ENCODE results near the gene ARHGEF17.
A peak's percentile ranks its signal among the peaks of the same experiment; 100 is the strongest.
"Not testable (repeated sequence)": the region's sequence is repeated elsewhere in the genome, so short reads cannot be mapped to it uniquely, and the experiment has no call there.

ARHGEF17 gene

DNA sequence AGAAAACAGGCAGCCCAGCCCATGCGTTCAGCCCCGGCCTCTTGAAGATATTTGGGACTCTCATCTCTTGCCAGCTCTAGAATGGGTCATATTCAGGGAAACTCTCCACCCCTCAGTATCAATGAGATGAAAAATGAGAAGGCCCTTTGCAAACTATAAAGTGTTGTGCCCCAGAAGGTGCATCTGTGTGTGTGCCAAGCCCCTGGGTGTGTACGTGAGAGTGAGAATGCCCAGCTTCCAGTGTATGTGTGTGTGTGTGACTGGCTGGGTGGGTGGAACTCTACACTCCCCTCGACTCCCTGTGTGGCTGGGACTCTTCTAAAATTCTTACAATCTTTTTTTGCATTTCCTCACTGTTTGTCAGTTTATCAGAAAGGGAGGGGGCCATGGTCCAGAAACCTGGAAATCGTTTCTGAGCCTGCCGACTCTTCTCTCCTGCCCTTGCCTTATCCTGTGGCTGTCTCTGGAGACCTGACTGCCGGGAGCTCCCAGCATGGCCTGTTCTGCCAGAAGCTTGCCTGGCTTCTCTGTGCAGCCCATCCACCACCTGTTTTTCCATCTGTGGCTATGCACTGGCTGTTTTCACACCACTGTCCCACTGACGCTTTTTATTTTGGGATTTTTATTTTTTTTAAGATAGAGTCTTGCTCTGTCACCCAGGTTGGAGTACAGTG lies 34.7 kb upstream of the ARHGEF17 start:
- DNase-seq = no peak

DNA sequence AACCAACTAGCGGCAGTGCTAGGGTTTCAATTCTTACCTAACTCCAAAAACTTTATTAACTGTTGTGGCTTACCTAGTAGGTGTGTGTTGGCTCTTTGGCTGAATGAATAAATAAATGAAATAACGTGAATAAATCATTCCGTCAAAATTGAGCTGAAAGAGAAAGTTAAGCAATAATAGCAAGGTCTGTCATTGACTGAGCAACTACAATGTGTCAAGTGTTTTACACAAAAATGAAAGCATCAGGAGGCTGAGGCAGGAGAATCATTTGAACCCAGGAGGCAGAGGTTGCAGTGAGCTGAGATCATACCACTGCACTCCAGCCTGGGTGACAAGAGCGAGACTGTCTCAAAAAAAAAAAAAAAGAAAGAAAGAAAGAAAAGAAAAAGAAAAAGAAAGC lies 33.9 kb upstream of the ARHGEF17 start:
- not testable (repeated sequence) for DNase-seq

DNA sequence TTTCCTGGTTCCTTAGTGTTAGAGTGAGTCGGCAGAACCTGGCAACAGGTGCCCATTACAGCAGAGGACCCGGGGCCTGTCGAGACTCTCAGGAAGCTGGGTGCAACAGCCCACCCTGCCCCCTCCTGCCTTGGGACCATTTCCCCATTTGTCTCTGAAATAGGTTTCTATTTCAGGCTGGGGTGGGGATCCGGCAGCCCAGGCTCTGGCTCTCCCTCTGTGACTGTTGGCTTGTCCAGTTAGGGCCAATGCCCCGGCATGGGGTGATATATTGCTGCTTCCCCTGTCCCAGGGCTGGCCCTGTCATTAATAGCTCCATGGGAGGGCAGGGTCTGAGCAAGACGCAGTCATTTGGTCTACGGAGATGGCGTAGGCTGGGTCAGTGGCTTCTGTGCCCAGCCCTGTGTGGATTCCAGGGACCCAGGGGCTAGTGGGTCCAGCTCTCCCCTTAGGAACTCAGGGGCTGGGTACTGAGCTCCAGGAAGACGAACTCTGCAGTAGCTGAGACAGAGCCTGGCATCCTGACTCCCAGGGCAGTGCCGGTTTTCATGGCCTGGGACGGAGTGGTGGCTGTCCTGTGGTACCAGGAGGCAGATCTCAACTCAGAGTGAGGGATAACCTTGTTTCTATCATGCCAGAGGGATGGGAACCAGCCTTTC lies 33.2 kb upstream of the ARHGEF17 start:
- no peak for DNase-seq

DNA sequence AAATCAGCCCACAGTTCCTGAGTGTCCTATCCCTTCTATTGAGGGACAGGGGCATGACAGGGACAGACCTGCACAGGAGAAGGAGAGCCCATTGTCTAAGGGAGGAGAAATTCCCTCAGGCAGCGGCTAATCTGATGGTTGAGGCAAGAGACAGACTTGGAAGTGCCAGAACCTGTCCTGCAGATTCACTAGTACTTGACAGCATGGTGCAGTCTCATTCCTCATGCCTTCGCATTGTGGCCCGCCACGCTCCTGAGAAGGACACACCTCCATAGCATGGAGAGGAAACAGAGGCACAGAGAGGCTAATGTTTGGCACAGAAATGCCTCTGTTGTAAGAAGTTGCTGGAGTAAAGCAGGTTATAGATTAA lies 32.7 kb upstream of the ARHGEF17 start:
- DNase-seq = no peak

DNA sequence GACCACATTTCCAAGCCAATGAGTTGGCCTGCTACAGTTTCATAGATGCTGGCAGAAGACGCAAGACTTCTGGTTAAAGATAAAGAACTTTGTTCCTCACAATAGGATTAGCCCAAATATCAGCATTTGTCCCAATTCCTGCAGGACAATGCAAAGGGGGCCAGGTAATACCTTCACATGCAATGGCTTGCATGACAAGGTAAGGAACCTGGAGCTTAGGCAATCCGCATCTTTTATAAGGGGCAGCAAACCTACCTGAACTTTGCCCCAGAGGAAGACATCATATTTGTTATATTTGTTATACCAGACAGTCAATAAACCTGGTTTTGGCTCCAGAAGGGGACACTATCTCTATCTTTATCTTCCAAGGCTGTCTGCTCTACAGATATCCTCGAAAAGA lies 30.6 kb upstream of the ARHGEF17 start:
- no peak for DNase-seq

DNA sequence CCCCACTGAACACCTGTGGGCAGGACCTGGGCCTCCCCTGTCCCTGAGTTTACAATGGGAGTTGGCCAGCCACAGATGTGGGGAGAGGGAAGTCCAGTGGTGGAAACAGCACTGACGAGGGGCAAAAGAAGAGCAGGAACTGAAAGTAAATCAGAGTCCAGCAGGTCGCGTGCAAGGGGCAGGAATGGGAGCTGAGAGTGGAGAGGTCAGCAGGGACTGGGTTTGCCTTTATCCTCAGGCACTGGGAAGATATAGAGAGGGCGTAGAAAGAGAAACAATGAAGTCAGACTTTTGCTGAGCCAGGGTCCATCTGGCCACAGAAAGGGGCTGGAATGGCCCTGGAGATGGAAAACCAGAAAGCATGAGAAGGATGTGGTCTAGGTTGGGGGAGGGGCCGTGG lies 27.4 kb upstream of the ARHGEF17 start:
- peak; percentile 31 for DNase-seq

DNA sequence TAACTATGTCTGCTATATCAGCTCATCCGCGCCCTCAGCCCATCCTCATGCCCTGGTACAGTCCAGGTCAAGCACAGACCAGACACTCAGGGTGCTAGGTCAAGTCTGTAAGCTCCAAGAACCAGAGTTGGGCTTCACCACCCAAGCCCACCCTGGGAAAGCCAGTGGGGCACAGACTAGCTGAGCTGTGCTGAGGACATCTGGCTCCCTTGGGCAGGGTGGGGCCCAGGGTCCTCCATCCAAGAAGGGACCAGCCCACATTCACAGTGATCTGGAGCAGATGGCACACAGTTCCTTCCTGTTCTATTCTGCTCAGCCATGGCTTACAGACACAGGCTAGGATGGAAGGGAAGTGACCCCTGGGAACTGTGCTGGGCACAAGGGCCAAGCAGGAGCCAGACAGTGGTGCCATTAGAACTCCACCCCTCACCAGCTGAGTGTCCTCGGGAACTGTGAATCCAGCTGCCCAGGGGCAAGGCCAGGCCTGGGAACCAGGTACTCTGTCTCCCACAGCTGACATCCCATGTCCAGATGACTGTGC lies 26.8 kb upstream of the ARHGEF17 start:
- no peak for DNase-seq

DNA sequence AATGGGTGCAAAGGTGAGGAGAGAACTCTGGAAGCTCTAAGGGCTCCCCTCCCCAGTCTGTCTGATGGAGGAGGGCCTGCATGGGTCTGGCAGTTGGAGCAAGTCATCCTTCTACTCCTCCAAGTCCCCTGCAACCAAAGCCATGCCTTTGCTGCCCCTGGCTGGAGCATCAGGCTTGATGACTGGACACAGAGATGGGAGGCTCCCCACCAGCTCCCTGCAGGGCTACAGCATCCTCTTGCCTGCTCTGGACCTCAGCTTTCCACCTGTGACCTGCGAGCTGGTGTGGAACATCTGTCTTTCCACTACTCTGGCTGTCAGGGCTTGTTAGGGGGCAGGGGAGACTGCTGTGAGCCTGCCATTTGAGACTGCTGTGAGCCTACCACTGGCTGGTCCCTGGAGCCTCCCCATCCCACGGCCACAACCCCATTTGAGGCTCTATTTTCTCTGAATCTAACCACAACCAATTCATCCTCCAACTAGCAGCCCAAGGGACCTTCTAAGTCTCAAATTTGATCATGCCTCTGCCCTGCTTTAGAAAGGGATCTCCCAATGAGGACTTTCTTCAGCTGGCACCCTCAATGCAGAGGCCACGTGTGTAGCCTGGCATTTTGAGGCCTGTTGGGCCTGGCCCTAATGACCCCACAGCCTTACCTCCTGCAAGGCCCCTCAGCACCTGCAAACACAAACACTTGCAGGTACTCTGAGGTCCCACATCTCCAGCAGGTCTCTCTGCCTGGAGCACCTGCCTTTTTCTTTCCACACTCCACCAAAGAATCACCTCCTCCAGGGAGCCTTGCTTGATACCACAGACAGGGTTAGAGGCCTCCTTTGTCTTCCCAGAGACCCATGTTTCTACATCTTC lies 26.0 kb upstream of the ARHGEF17 start:
- no peak for DNase-seq

DNA sequence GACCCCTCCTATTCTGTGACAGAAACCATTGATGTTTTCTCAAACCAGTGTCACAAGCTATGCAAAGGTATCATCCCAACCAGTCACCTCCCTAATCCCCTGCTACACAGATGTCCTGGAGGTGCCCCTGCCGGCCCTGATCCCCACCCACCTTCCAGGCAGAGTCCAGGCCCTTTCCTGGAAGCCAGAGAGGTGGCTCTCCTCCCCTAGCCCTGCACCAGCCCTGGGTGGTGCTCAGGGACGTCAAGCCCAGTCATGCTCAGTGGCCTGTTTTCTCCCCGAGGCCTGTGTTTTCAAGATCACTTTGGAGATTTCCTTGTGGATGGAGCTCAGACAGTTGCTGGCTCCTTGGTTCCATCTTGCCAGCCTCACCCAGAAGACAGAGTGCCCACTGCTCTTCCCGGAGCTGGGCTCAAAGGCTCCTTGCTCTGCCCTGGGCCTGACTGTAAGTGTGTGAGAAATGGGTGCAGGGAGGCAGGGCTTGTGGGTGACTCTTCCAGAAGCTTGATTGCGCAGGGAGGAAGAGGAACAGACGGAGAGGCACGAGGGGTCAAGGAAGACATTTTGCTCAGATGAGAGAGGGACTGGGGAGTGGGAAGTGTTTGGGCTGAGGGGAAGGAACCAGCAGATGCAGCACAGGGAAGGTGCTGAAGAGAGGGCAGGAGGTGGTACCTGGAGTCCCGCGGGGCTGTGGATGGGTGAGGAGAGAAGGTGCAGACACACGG lies 24.6 kb upstream of the ARHGEF17 start:
- DNase-seq = no peak

DNA sequence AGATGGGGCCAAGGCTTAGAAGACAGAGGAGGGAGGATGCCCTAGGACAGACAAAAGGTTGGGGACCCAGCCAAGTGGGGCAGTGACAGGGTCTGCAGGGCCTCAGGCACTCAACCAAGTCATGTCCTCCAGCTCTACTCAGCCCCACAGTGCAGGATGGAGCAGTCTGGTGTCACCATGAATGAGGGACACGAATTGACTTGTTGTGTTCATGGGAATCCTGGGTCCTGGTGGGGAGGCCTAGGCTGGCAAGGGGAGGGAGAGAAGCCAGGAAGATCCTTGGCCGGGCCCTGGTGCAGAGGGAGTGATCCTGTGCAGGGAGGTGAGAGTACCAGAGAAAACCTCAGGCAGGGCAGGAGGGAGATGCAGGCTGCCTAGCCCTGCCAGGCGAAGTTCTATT lies 24.0 kb upstream of the ARHGEF17 start:
- DNase-seq = no peak

DNA sequence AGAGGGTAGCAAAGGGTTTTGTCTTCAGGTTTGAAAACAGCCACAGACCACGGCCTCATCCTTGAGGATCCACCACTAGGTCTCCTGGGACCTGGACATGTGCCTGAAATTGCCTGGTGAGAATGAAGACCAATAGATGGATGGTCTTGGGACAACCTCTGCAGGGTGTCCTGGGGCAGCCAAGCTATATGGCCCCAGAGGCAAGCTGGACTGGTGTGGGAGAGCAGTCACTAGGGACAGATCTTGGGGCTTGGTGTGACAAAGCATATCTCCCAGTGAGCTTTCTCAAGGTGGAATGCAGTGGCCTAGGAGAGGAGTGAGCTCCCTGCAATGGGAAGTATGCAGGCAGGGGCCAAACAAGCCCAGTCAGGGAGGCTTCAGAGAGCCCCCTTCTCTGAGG lies 22.4 kb upstream of the ARHGEF17 start:
- no peak for DNase-seq

DNA sequence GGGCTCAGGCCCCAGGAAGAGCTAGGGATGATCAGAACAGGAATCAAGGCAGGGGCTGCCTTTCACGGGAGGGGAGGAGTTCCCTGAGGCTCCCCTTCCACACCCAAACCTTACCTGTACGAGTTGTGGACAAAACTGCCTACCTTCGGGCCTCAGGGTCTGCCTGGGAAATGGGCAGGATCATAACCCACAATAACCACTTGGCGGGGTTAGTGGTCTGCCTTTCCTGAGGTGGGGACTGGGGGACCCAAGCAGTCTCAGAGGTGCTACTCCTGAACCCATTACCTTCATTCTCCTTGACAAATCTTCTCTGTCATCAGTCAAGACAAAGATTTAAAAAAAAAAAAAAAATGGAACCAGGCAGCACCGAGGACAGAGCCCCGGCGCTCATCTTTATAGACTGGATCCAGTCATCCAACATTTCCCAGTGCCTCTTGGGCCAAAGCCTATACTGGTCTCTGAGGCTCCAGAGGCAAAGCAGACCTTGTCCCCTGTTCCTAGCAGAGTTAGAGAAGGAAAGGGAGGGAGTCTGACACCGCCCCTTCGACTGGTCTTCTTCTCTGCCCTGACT lies 21.8 kb upstream of the ARHGEF17 start:
- no peak for DNase-seq

DNA sequence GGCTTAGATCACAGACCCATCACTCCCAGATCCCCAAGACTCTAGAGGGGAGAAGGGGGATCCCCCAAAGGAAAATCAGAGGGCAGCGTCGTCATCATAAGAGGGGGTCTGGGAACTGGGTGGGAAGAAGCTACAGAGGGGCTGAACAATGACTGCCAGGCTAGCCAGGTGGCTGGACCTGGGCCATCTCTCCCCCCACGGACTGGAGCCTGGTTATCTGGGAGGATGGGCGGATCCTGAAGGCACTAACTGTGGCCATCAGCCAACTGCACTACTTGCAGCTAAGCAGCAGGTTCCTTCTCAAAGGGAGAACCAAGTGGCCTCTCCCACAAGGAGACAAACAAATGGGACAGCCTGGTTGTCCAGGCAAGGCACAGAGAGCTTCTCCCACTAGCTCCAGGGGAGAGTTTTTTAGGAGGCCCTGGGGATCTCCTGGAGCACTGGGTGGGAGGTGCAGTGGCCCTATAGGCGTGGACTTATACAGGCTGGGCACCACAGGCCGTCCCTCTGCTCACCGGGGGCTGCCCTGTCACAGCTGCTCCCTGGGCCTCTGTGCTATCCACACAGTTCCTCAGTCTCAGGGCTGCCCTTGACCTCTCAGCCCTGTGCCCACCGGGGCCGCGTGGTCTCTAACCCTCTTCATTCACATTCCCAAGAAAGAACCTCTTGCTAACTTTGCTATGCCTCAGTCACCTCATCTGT lies 20.5 kb upstream of the ARHGEF17 start:
- no peak for DNase-seq

DNA sequence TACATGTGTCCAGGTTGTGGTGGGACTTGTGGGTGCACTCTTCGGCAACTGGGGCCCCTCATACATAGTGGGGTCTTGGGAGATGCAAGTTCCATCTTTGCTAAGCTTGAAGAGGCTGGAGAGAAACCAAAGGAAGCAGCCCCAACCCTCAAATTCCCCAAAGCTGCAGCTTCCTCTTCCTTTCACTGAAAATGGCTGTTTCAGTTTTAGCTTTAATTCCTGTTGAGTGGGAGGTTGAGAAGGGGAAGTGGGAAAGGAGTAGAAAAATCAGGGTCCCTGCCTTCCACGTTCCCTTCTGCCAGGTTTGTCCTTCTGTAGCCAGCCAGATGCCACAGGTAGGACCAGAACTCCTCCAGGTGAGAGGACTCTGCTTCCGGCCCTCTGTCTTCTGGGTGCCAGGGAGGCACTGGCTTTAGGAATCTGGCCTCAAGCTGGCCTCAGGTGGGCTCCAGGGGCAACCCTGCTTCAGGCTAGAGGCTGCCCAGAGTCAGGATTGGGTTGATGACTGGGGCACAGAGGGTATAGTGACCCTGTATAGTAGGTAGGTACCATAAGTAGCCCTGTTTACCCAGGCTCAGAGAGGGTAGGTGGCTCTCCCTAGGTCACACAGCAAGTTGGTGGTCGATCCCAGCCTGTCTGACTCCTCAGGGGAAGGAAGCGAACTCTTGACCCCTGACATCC lies 19.7 kb upstream of the ARHGEF17 start:
- DNase-seq = peak; percentile 31

DNA sequence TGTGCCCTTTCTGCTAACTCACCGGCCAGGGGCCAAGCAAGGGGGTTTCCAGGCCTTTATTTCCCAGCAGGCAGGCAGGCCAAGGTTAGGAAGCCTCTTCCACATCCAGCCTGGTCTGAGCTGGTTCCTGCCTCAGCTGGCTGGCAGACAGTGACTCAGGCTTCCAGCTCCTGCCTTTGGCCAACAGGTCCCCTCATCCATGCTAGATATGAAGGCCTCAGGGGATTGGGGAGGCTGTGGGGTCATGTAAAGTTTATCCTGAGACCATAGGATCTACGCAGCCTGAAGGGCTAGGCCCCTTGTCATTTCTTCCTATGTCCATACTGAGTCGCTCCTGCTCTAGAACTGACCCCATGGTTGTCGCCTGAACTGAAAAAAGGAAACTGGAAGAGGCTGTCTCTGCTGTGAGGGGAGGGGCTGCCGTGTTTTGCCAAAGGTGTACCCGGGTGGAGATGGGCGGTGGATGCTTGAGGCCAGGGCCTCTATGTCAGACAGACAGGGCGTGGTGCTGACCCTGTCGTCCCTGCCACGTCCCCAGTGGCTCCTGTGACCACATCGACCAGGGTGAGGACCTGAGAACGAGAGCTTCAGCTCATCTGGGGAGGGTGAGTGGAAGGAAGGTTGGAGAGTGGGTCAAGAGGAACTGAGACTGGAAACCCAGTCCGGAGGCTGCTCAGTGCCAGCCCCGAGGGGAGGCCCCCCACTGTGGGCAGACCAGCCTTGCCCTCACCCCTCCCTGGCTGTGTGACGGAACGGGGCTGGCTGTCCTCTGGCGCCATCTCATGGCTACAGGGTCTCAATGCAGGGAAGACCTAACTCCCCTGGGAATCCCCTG lies 19.0 kb upstream of the ARHGEF17 start:
- DNase-seq = peak; percentile 66

DNA sequence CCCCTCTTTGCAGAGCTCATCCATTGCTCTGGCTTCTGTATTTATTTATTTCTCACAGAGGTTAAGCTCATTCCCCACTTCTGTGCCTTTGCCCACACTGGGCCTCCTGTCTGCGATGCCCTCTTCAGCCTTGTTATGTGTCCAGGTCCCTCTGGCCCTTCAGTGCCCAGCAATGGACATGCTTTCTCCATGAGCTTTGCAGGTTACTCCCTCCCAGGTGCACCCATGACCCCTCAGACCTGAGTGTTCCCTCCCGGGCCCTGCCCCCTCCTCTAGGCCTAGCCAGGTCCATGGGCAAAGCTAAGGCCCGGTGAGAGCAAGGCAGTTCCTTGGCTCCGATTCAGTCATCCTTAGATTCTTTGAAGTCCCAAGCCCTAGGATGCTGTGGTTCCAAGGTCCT lies 17.5 kb upstream of the ARHGEF17 start:
- DNase-seq = no peak

DNA sequence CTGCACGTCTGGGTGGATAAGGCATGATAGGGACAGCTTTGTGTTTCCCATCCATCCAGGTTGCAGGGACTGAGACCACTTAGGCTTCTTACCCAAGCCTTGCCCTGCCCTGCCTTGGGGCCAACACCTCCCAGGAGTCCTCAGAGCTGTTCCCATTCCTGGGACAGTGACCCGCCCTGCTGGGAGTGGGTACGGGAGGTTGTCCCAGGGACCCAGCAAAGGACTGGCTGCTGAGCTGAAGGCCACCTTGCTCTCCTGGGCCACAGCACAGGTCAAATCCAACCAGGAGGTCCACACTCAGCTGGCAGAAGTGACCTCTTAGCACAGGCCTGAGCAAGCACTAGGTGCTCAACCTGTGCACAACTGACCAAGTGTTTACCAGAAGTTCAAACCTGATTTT lies 16.9 kb upstream of the ARHGEF17 start:
- DNase-seq = no peak

DNA sequence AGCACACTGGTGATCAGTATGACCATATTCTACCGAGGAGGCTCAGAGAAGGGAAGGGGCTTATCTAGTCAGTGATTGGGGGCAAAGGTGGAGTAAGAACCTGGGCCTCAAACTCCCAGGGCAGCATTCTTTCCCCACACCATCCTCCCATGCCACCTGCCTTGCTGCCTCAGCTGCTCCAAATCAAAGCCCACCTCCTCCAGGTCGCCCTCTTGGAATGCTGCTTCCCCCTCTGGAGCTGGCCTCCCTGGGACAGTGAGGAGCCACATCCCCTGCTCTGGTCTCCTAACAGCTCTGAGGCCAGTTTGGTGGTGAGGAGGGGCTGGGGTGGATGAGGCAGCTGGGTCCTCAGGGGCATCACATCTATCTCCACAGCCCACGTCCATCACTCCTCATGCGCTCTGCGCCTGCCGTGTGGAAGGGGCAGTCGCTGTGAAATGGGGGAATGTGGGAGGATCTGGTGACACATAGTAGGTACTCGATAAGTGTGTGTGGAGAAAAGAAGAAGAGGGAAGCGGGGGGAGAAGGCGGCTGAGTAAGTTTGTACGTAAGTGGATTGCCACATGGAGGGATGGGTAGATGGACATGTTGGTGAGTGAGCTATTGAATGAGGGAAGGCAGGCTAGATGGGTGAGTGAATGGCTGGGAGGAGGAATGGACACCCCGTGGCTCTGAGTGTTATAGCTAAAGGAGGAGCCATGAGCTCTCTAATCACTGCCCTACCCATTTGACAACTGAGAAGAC lies 16.1 kb upstream of the ARHGEF17 start:
- no peak for DNase-seq

DNA sequence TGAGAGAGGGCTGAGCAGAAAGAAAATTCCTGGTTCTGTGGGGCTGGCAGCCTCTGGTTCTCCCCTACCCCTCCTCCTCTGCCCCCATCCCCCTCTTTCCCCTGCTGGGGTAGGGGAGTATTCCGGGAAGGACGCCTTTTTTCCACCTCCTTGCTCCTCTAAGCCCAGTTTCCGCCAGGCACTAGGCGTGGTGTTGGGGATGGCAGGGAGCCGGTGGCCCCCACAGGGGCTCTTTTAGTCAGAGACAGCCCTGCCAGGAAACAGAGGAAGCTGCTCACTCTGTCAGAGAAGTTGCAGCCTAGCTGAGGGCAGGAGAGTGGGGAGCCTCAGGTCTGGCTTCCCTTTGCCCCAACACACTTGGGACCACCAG lies 15.6 kb upstream of the ARHGEF17 start:
- no peak for DNase-seq
